GM06990 (cell line): ENCODE data around the gene FAM177B.

ENCODE experiments used
- DNase-seq: peaks from one replicate; pipeline ENCODE4 v3.0.0-alpha.2; 2011; ENCODE audit not compliant: insufficient read length; ENCODE audit errors: extremely low read depth
- H3K27me3 ChIP-seq: replicated peaks from 2 replicates; pipeline ENCODE4 v1.6.0; 2011; ENCODE audit warnings: low read length; ENCODE audit not compliant: control insufficient read depth, insufficient read depth
- H3K36me3 ChIP-seq: 2 replicates; pipeline ENCODE4 v1.5.1; 2011; ENCODE audit warnings: low read length; ENCODE audit not compliant: control insufficient read depth, insufficient read depth
- H3K4me3 ChIP-seq: replicated peaks from 2 replicates; pipeline ENCODE4 v1.5.1; 2011; ENCODE audit warnings: low read depth, mild to moderate bottlenecking, control low read depth, low read length
- CTCF ChIP-seq: IDR thresholded peaks from 2 replicates; pipeline ENCODE4 v1.5.1; 2011; ENCODE audit warnings: low read length, control low read depth, mild to moderate bottlenecking, inconsistent platforms; ENCODE audit not compliant: insufficient read depth, poor library complexity, severe bottlenecking

FAM177B gene

GRCh38 chr1:222712253-222713090 is 24.5 kb upstream of the FAM177B start, which contains the start of the genes AIDA and BROX:
Gene AIDA (minus strand): TSS chr1:222712491. CDS start chr1:222712317, 174 bp downstream.
Gene BROX (plus strand): TSS chr1:222712564. CDS start chr1:222715700, 3,136 bp downstream.
- peak within 1 kb of the TSS; percentile 93 for H3K4me3 ChIP-seq
- no peaks in the 10 kb centered on the region for H3K27me3 ChIP-seq
- TF ChIP-seq CTCF, result no peak
- DNase-seq, result peak; percentile 91
- H3K36me3 ChIP-seq, result peaks cover 2% of the 10 kb centered on the region

DNA sequence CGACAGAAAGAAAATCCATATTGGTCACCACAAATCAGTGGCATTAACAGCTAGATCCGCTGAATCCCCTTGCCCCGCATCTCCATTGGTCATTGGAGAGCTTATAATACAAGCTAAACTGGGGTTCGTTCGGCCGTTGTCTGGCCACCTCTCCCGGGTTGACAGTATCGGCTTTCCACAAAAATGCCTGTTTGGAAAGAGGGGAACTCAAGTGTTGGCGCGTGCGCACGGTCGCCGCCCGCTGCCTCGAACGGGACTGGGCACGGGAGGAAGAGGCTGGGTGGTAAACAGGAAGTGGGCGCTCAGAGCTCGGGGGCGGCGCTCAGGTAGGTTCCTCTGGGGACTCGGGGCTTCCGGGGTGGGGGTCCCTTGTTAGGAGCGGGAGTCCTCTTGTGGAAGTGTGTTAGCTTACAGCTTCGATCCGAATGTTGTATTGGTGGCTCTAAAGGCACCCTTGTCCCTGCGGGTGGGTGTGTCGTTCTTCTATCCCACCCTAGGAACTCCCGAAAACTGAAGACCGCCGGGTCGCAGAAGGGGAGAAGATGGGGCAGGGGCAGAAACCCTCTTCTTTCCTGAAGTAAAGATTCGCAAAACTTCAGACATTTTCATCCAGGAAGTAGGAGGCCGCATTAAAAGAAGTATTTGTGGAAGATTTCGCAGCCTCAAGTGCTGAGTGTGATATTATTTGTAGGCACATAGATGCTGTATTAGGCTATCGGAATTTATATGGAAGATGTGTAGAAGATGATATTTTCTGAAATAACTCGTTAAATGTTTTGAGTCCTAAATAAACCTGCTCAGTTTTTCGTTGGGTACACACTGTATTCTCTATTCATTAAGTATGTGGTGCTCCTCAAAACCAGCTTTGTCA is 23.7 kb upstream of the FAM177B start:
- Histone ChIP-seq H3K27me3 (no peaks in the 10 kb centered on the region), H3K4me3 (peak overlapping the region; percentile 79), H3K36me3 (peaks cover 2% of the 10 kb centered on the region)
- TF ChIP-seq CTCF, result no peak
- DNase-seq, result peak; percentile 96

DNA sequence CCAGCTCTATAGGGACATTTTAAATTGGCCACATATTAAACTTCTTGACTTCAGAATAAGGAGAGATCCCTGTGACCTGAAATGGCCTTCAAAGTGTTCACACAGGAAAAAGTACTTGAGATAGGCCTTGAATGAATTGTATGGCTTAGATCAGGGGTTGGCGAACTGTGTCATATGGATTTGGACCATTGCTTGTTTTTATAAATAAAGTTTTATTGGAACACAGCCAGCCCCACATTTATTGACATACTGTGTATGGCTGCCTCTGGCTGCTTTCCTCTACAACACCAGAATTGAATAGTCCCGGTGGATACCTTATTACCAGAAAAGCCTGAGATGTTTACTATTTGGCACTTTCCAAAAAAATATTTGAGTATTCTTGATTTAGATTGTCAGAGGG is 20.6 kb upstream of the FAM177B start:
- DNase-seq, result no peak
- Histone ChIP-seq H3K27me3 (no peaks in the 10 kb centered on the region), H3K4me3 (no peak overlapping the region), H3K36me3 (peaks cover 2% of the 10 kb centered on the region)
- TF ChIP-seq CTCF, result no peak

GRCh38 chr1:222728746-222729145 is 8.3 kb upstream of the FAM177B start:
- Histone ChIP-seq H3K27me3 (no peaks in the 10 kb centered on the region), H3K36me3 (peaks cover 5% of the 10 kb centered on the region), H3K4me3 (no peak overlapping the region)
- DNase-seq, result no peak
- no peak for TF ChIP-seq CTCF

- no peak for DNase-seq
- H3K36me3 ChIP-seq, result peaks cover 2% of the 10 kb centered on the region
- no peaks in the 10 kb centered on the region for H3K27me3 ChIP-seq
- no peak for TF ChIP-seq CTCF
- no peak overlapping the region for H3K4me3 ChIP-seq
These were observed 6.1 kb upstream of the FAM177B start for GRCh38 chr1:222730866-222731265.
